Amniotic epithelial cell (primary cell): ENCODE results near the gene VWA8.

ENCODE experiments used
- DNase-seq: peaks from one replicate; pipeline ENCODE4 v3.0.0-alpha.2; 2010; ENCODE audit warnings: low read depth

VWA8 gene

GRCh38 chr13:41682766-41683165 is 278.1 kb downstream of the VWA8 start:
- DNase-seq = no peak

GRCh38 chr13:41682001-41682400 is 278.9 kb downstream of the VWA8 start:
- DNase-seq = no peak

- no peak for DNase-seq
These were observed 279.3 kb downstream of the VWA8 start for GRCh38 chr13:41681587-41681986.

- DNase-seq = no peak
These were observed 280.0 kb downstream of the VWA8 start for GRCh38 chr13:41680900-41681299.

GRCh38 chr13:41678848-41679247 is 282.1 kb downstream of the VWA8 start:
- DNase-seq = no peak

GRCh38 chr13:41678249-41678648 is 282.7 kb downstream of the VWA8 start:
- DNase-seq = no peak

- DNase-seq = peak; percentile 68
These were observed 285.6 kb downstream of the VWA8 start for GRCh38 chr13:41675306-41675705.

- DNase-seq = no peak
These were observed 286.7 kb downstream of the VWA8 start for GRCh38 chr13:41674246-41674645.

- no peak for DNase-seq
These were observed 287.3 kb downstream of the VWA8 start for GRCh38 chr13:41673640-41674039.

GRCh38 chr13:41670873-41671443 is 290.0 kb downstream of the VWA8 start:
- no peak for DNase-seq

- peak; percentile 96 for DNase-seq
These were observed 292.7 kb downstream of the VWA8 start for GRCh38 chr13:41668130-41668757.

GRCh38 chr13:41666644-41667043 is 294.3 kb downstream of the VWA8 start:
- no peak for DNase-seq

- peak; percentile 33 for DNase-seq
These were observed 300.5 kb downstream of the VWA8 start for GRCh38 chr13:41660411-41660810.

- peak; percentile 72 for DNase-seq
These were observed 302.8 kb downstream of the VWA8 start for GRCh38 chr13:41658057-41658661.

- no peak for DNase-seq
These were observed 304.9 kb downstream of the VWA8 start for GRCh38 chr13:41655997-41656396.

GRCh38 chr13:41654796-41655195 is 306.1 kb downstream of the VWA8 start:
- DNase-seq = no peak

GRCh38 chr13:41652735-41653361 is 308.1 kb downstream of the VWA8 start:
- peak; percentile 62 for DNase-seq

GRCh38 chr13:41651413-41652058 is 309.4 kb downstream of the VWA8 start:
- DNase-seq = no peak

GRCh38 chr13:41650706-41651105 is 310.2 kb downstream of the VWA8 start:
- peak; percentile 61 for DNase-seq

GRCh38 chr13:41649659-41650058 is 311.2 kb downstream of the VWA8 start:
- DNase-seq = peak; percentile 30

- peak; percentile 71 for DNase-seq
These were observed 312.5 kb downstream of the VWA8 start for GRCh38 chr13:41648314-41648935.

- peak; percentile 40 for DNase-seq
These were observed 313.1 kb downstream of the VWA8 start for GRCh38 chr13:41647699-41648313.
